ENCODE results near the gene SCD. TPM values are rescaled to one million over a fixed set of nuclear protein-coding genes. Genes with fewer than 3 reads are reported as not detected.
"Not testable (repeated sequence)": the region's sequence is repeated elsewhere in the genome, so short reads cannot be mapped to it uniquely, and the experiment has no call there.

The SCD gene
- total and polyA plus RNA-seq, 7 experiments from 2014 or later = 1.0 to 121 (median 2.3) TPM

GRCh38 chr10:100373298-100374199 lies 26.5 kb downstream of the SCD start:
- no peaks in the 10 kb centered on the region for H3K27me3 Mint-ChIP-seq
- H3K36me3 Mint-ChIP-seq = peaks cover 0 to 3% (median 0%) of the 10 kb centered on the region in 5 donors
- H3K4me1 Mint-ChIP-seq = peaks cover 14 to 39% (median 27%) of the 10 kb centered on the region in 7 donors
- DNase-seq (peak; percentile 52 to 91 (median 72)), ATAC-seq (peak; percentile 89)
- H3K9me3 ChIP-seq (ENCODE audit: control insufficient read depth in 2 of 3, low read length in 3 of 3) = no peaks in the 10 kb centered on the region
- CTCF ChIA-PET = interaction anchor here (0.7 to 1.5 kb wide), 3 partner anchors 61 to 162 kb away, joined by 3 to 5 read pairs (median 3); partner anchors contain the start of gene HIF1AN
- H3K4me1 ChIP-seq (ENCODE audit: control insufficient read depth in 2 of 2, insufficient read depth in 2 of 2, low read length in 2 of 2) = peaks cover 32 to 41% of the 10 kb centered on the region in 2 donors
- H3K9me3 Mint-ChIP-seq = no peaks in the 10 kb centered on the region
- peak overlapping the region; percentile 85 for H3K27ac ChIP-seq (ENCODE audit: low read depth, low read length)
- POLR2A ChIA-PET = interaction anchor here (0.7 to 1.1 kb wide), 3 partner anchors 16 to 86 kb away, joined by 3 read pairs; partner anchors contain the start of gene SCD
- peak overlapping the region; percentile 96 for H3K4me3 ChIP-seq (ENCODE audit: low read length)
- no peak overlapping the region for H3K27ac Mint-ChIP-seq
- H3K36me3 ChIP-seq (ENCODE audit: control insufficient read depth in 2 of 3, insufficient read depth in 3 of 3, low read length in 3 of 3) = peaks cover 0 to 3% (median 0%) of the 10 kb centered on the region in 3 experiments
- intact Hi-C loops (cut with micrococcal nuclease) = loop anchor here (1.0 to 5.0 kb wide), 8 partner anchors 26 to 186 kb away; partner anchors contain the start of genes BLOC1S2 (in 2 of the 2), SCD (in 2 of the 2), CHUK (in 1 of the 2) and ERLIN1 (in 1 of the 2)
- no peaks in the 10 kb centered on the region for H3K27me3 ChIP-seq (ENCODE audit: control insufficient read depth in 2 of 2, insufficient read depth in 2 of 2, low read length in 2 of 2)
- no peak overlapping the region for H3K4me3 Mint-ChIP-seq

- ChIA-PET POLR2A (interaction anchor here (1.1 kb wide), 1 partner anchor 27 kb away, joined by 3 read pairs; the partner anchor contains the start of gene SCD), CTCF (interaction anchor here (1.0 to 1.5 kb wide), 2 partner anchors 135 to 161 kb away, joined by 3 to 5 read pairs; partner anchors contain the start of gene HIF1AN)
- H3K36me3 ChIP-seq (ENCODE audit: control insufficient read depth in 2 of 3, insufficient read depth in 3 of 3, low read length in 3 of 3) = peaks cover 0 to 3% (median 0%) of the 10 kb centered on the region in 3 experiments
- DNase-seq = peak in 1 of 9 donors; percentile 1
- peak overlapping the region; percentile 96 for H3K4me3 ChIP-seq (ENCODE audit: low read length)
- H3K27ac ChIP-seq (ENCODE audit: low read depth, low read length) = peak overlapping the region; percentile 85
- no peaks in the 10 kb centered on the region for H3K27me3 ChIP-seq (ENCODE audit: control insufficient read depth in 2 of 2, insufficient read depth in 2 of 2, low read length in 2 of 2)
- no peak for ATAC-seq
- Mint-ChIP-seq H3K27ac (no peak overlapping the region), H3K36me3 (peaks cover 0 to 3% (median 0%) of the 10 kb centered on the region in 5 donors), H3K4me1 (peaks cover 14 to 38% (median 25%) of the 10 kb centered on the region in 7 donors), H3K4me3 (no peak overlapping the region), H3K27me3 (no peaks in the 10 kb centered on the region), H3K9me3 (no peaks in the 10 kb centered on the region)
- H3K4me1 ChIP-seq (ENCODE audit: control insufficient read depth in 2 of 2, insufficient read depth in 2 of 2, low read length in 2 of 2) = peaks cover 32 to 41% of the 10 kb centered on the region in 2 donors
- H3K9me3 ChIP-seq (ENCODE audit: control insufficient read depth in 2 of 3, low read length in 3 of 3) = no peaks in the 10 kb centered on the region
- intact Hi-C loops (cut with micrococcal nuclease) = loop anchor here in 1 of 2 donors (5.0 kb wide), 1 partner anchor 187 kb away; the partner anchor contains the start of gene ERLIN1
These were observed 27.2 kb downstream of the SCD start for GRCh38 chr10:100374200-100374655.

GRCh38 chr10:100374677-100375353 lies 27.8 kb downstream of the SCD start:
- peak overlapping the region in 1 of 9 donors; percentile 2 for H3K27ac Mint-ChIP-seq
- POLR2A ChIA-PET = not testable (repeated sequence)

GRCh38 chr10:100376656-100377055 lies 29.6 kb downstream of the SCD start:
- H3K9me3 Mint-ChIP-seq; H3K36me3 ChIP-seq (ENCODE audit: control insufficient read depth in 2 of 3, insufficient read depth in 3 of 3, low read length in 3 of 3); H3K27me3 Mint-ChIP-seq; POLR2A ChIA-PET; H3K9me3 ChIP-seq (ENCODE audit: control insufficient read depth in 2 of 3, low read length in 3 of 3); intact Hi-C loops (cut with micrococcal nuclease); H3K27me3 ChIP-seq (ENCODE audit: control insufficient read depth in 2 of 2, insufficient read depth in 2 of 2, low read length in 2 of 2); H3K27ac ChIP-seq (ENCODE audit: low read depth, low read length); H3K4me3 ChIP-seq (ENCODE audit: low read length); CTCF ChIA-PET; DNase-seq; H3K4me3 Mint-ChIP-seq; ATAC-seq: not testable (repeated sequence)
- Mint-ChIP-seq H3K4me1 (peaks cover under 1 to 16% (median 4%) of the 10 kb centered on the region in 7 donors), H3K36me3 (peaks cover 0 to 11% (median 5%) of the 10 kb centered on the region in 5 donors), H3K27ac (peak overlapping the region in 3 of 9 donors; percentile 25 to 69 (median 32))
- peaks cover 17 to 22% of the 10 kb centered on the region in 2 donors for H3K4me1 ChIP-seq (ENCODE audit: control insufficient read depth in 2 of 2, insufficient read depth in 2 of 2, low read length in 2 of 2)

More at GRCh38 chr10:100374677-100375353, 27.8 kb downstream of the SCD start:
- not testable (repeated sequence) for DNase-seq; H3K9me3 Mint-ChIP-seq; H3K27me3 ChIP-seq (ENCODE audit: control insufficient read depth in 2 of 2, insufficient read depth in 2 of 2, low read length in 2 of 2); H3K36me3 Mint-ChIP-seq; H3K4me3 Mint-ChIP-seq; ATAC-seq; H3K4me3 ChIP-seq (ENCODE audit: low read length); H3K36me3 ChIP-seq (ENCODE audit: control insufficient read depth in 2 of 3, insufficient read depth in 3 of 3, low read length in 3 of 3); H3K9me3 ChIP-seq (ENCODE audit: control insufficient read depth in 2 of 3, low read length in 3 of 3); H3K27me3 Mint-ChIP-seq
- peaks cover 14 to 34% (median 20%) of the 10 kb centered on the region in 7 donors for H3K4me1 Mint-ChIP-seq
- intact Hi-C loops (cut with micrococcal nuclease) = loop anchor here in 1 of 2 donors (5.0 kb wide), 1 partner anchor 188 kb away; the partner anchor contains the start of gene ERLIN1
- Histone ChIP-seq H3K27ac (ENCODE audit: low read depth, low read length) (peak overlapping the region; percentile 85), H3K4me1 (ENCODE audit: control insufficient read depth in 2 of 2, insufficient read depth in 2 of 2, low read length in 2 of 2) (peaks cover 32 to 40% of the 10 kb centered on the region in 2 donors)
- CTCF ChIA-PET = interaction anchor here (0.7 kb wide), 1 partner anchor 134 kb away, joined by 3 read pairs; no protein-coding TSS in a partner anchor

- no peak for DNase-seq
- peak overlapping the region in 3 of 9 donors; percentile 14 to 45 (median 23) for H3K27ac Mint-ChIP-seq
These were observed 30.8 kb downstream of the SCD start for GRCh38 chr10:100377830-100378229.

GRCh38 chr10:100380400-100380799 lies 33.4 kb downstream of the SCD start:
- CTCF ChIA-PET = interaction anchor here (0.6 to 0.7 kb wide), 3 partner anchors 12 to 126 kb away, joined by 3 to 9 read pairs (median 4); no protein-coding TSS in a partner anchor
- H3K27ac Mint-ChIP-seq = no peak overlapping the region
- intact Hi-C loops (cut with micrococcal nuclease) = no loop called here

More at GRCh38 chr10:100377830-100378229, 30.8 kb downstream of the SCD start:
- Histone ChIP-seq H3K4me3 (ENCODE audit: low read length) (no peak overlapping the region), H3K27ac (ENCODE audit: low read depth, low read length) (no peak overlapping the region), H3K36me3 (ENCODE audit: control insufficient read depth in 2 of 3, insufficient read depth in 3 of 3, low read length in 3 of 3) (peaks cover 0 to 3% (median 0%) of the 10 kb centered on the region in 3 experiments), H3K4me1 (ENCODE audit: control insufficient read depth in 2 of 2, insufficient read depth in 2 of 2, low read length in 2 of 2) (peaks cover 8 to 10% of the 10 kb centered on the region in 2 donors), H3K9me3 (ENCODE audit: control insufficient read depth in 2 of 3, low read length in 3 of 3) (no peaks in the 10 kb centered on the region), H3K27me3 (ENCODE audit: control insufficient read depth in 2 of 2, insufficient read depth in 2 of 2, low read length in 2 of 2) (no peaks in the 10 kb centered on the region)
- Mint-ChIP-seq H3K36me3 (peaks cover 9 to 18% (median 12%) of the 10 kb centered on the region in 5 donors), H3K27me3 (no peaks in the 10 kb centered on the region), H3K9me3 (no peaks in the 10 kb centered on the region), H3K4me3 (no peak overlapping the region), H3K4me1 (peaks cover 0 to 16% (median 4%) of the 10 kb centered on the region in 7 donors)
- intact Hi-C loops (cut with micrococcal nuclease) = no loop called here
- POLR2A ChIA-PET = no interaction called here
- CTCF ChIA-PET = interaction anchor here (0.6 to 1.2 kb wide), 2 partner anchors 12 to 27 kb away, joined by 3 to 4 read pairs; no protein-coding TSS in a partner anchor
- ATAC-seq = no peak

More at GRCh38 chr10:100380400-100380799, 33.4 kb downstream of the SCD start:
- Mint-ChIP-seq H3K4me1 (peaks cover 0 to 16% (median 2%) of the 10 kb centered on the region in 7 donors), H3K27me3 (no peaks in the 10 kb centered on the region), H3K9me3 (no peaks in the 10 kb centered on the region), H3K36me3 (peaks cover 9 to 28% (median 15%) of the 10 kb centered on the region in 5 donors), H3K4me3 (no peak overlapping the region)
- no peak for ATAC-seq
- DNase-seq = no peak
- no peak overlapping the region for H3K4me3 ChIP-seq (ENCODE audit: low read length)
- POLR2A ChIA-PET = interaction anchor here (0.6 kb wide), 1 partner anchor 582 kb away, joined by 4 read pairs; no protein-coding TSS in a partner anchor
- H3K36me3 ChIP-seq (ENCODE audit: control insufficient read depth in 2 of 3, insufficient read depth in 3 of 3, low read length in 3 of 3) = no peaks in the 10 kb centered on the region
- no peaks in the 10 kb centered on the region for H3K4me1 ChIP-seq (ENCODE audit: control insufficient read depth in 2 of 2, insufficient read depth in 2 of 2, low read length in 2 of 2)
- H3K9me3 ChIP-seq (ENCODE audit: control insufficient read depth in 2 of 3, low read length in 3 of 3) = no peaks in the 10 kb centered on the region
- H3K27me3 ChIP-seq (ENCODE audit: control insufficient read depth in 2 of 2, insufficient read depth in 2 of 2, low read length in 2 of 2) = no peaks in the 10 kb centered on the region
- no peak overlapping the region for H3K27ac ChIP-seq (ENCODE audit: low read depth, low read length)

All from naive thymus-derived CD4-positive, alpha-beta T cell (primary cell).